HCT116 (cell line): Measurements from ENCODE around the gene SCGN. TPM values are rescaled to one million over a fixed set of nuclear protein-coding genes. Genes with fewer than 3 reads are reported as not detected.

Source experiments
- ATAC-seq: fragments of 200-7000 bp; cut with Tn5 transposase; 2 replicates; pipeline ENCODE4 v1.9.1; 2020; ENCODE audit warnings: mild to moderate bottlenecking, moderate library complexity
- BruUV-seq: library from RNA; stranded (reverse); fragments of 400-500 nt; replicated peaks from 2 replicates; lab custom pipeline; 2021; lab: Mats Ljungman, UMichigan
- CTCF ChIA-PET: fragments of 300-600 bp; sonication (Branson Sonifier 250); formaldehyde crosslinking; loops from one replicate; lab custom pipeline; 2021; ENCODE audit warnings: antibody characterized with exemption; lab: Charles Lee
- POLR2A ChIA-PET: fragments of 300-600, 350-600 bp; sonication (Branson Sonifier 250); formaldehyde crosslinking; loops from one replicate; lab custom pipeline; 2021; ENCODE audit warnings: antibody characterized with exemption; lab: Charles Lee
- RAD21 ChIA-PET, 2 experiments: fragments of 300-600 bp; sonication (Branson Sonifier 250); formaldehyde crosslinking; loops; one replicate each; lab custom pipeline; 2023; ENCODE audit warnings: low total read pairs in 2 of 2; ENCODE audit not compliant: uncharacterized antibody in 2 of 2, unreplicated experiment in 2 of 2, low non-redundant PET in 1 of 2; lab: Charles Lee
- DNase-seq: peaks from one replicate; pipeline ENCODE4 v3.0.0-alpha.2; 2010; ENCODE audit warnings: low read depth, low spot score
- H2AFZ ChIP-seq: fragments of 200-600 bp; shearing (Covaris generic), sonication (generic); 2 replicates; pipeline ENCODE4 v1.6.1; 2017; ENCODE audit warnings: low read depth, mixed run types, mixed read lengths, antibody characterized with exemption, low read length; ENCODE audit not compliant: poor library complexity, severe bottlenecking
- H3K27ac ChIP-seq: 2 replicates; pipeline ENCODE4 v1.5.1; 2012; ENCODE audit warnings: low read depth, low read length
- H3K27me3 ChIP-seq: fragments of 200-600 bp; sonication (generic); 2 replicates; pipeline ENCODE4 v1.6.1; 2016; ENCODE audit warnings: mixed run types, low read length, mixed read lengths; ENCODE audit not compliant: insufficient read depth
- H3K36me3 ChIP-seq, 2 experiments: fragments of 200-500 bp in 1 of 2; fragments of 200-600 bp in 1 of 2; sonication (Bioruptor generic) in 1 of 2; sonication (generic) in 1 of 2; 2 replicates each; pipeline versions ENCODE4 v1.5.1 to v1.6.1; 2014 to 2016; ENCODE audit warnings: low read length in 2 of 2, inconsistent platforms in 1 of 2, mixed read lengths in 1 of 2, mixed run types in 1 of 2; ENCODE audit not compliant: insufficient read depth in 2 of 2, control insufficient read depth in 1 of 2
- H3K4me1 ChIP-seq, 2 experiments: fragments of 200-600 bp in 1 of 2; sonication (generic) in 1 of 2; 2 replicates each; pipeline versions ENCODE4 v1.5.1 to v1.6.1; 2012 to 2017; ENCODE audit warnings: low read length in 2 of 2, inconsistent platforms in 1 of 2, mild to moderate bottlenecking in 1 of 2, mixed read lengths in 1 of 2, mixed run types in 1 of 2, moderate library complexity in 1 of 2; ENCODE audit not compliant: insufficient read depth in 2 of 2, control insufficient read depth in 1 of 2
- H3K4me2 ChIP-seq: fragments of 200-600 bp; sonication (generic); 2 replicates; pipeline ENCODE4 v1.6.1; 2017; ENCODE audit warnings: mixed run types, low read length, mixed read lengths
- H3K4me3 ChIP-seq, 2 experiments: fragments of 200-600 bp in 1 of 2; sonication (generic) in 1 of 2; replicated peaks in 1 of 2; 2 replicates each; pipeline ENCODE4 v1.5.1; 2011 to 2016; ENCODE audit warnings: low read length in 2 of 2, control low read depth in 1 of 2, low read depth in 1 of 2, mild to moderate bottlenecking in 1 of 2, mixed read lengths in 1 of 2, mixed run types in 1 of 2
- H3K79me2 ChIP-seq: fragments of 200-600 bp; sonication (generic); 2 replicates; pipeline ENCODE4 v1.6.1; 2017; ENCODE audit warnings: mild to moderate bottlenecking, mixed run types, low read length, moderate library complexity, mixed read lengths; ENCODE audit not compliant: insufficient read depth
- H3K9ac ChIP-seq: fragments of 200-600 bp; sonication (generic); 2 replicates; pipeline ENCODE4 v1.6.1; 2016; ENCODE audit warnings: low read length, mixed read lengths
- H3K9me2 ChIP-seq: fragments of 200-600 bp; sonication (generic), shearing (Covaris generic); 2 replicates; pipeline ENCODE4 v1.6.1; 2017; ENCODE audit warnings: mixed run types, mild to moderate bottlenecking, moderate library complexity; ENCODE audit not compliant: insufficient read depth
- H3K9me3 ChIP-seq, 2 experiments: fragments of 200-500 bp in 1 of 2; fragments of 200-600 bp in 1 of 2; sonication (Bioruptor generic) in 1 of 2; sonication (generic) in 1 of 2; 2 replicates each; pipeline ENCODE4 v1.6.1; 2014 to 2017; ENCODE audit warnings: low read length in 2 of 2, mixed read lengths in 2 of 2, inconsistent platforms in 1 of 2, low read depth in 1 of 2, mild to moderate bottlenecking in 1 of 2, mixed run types in 1 of 2, moderate library complexity in 1 of 2; ENCODE audit not compliant: control insufficient read depth in 1 of 2, insufficient read depth in 1 of 2
- H4K20me1 ChIP-seq: fragments of 200-600 bp; sonication (generic), shearing (Covaris generic); 2 replicates; pipeline ENCODE4 v1.6.1; 2017; ENCODE audit warnings: mixed run types, mild to moderate bottlenecking, moderate library complexity; ENCODE audit not compliant: insufficient read depth
- CEBPB ChIP-seq: IDR thresholded peaks from 2 replicates; pipeline ENCODE4 v1.6.1; 2012; ENCODE audit warnings: low read depth
- CTCF ChIP-seq, 3 experiments: fragments of 200-600 bp in 1 of 3; sonication (generic) in 1 of 3; IDR thresholded peaks in 2 of 3; conservative IDR thresholded peaks in 1 of 3; 2 replicates each; pipeline ENCODE4 v1.5.1; 2012 to 2017; ENCODE audit warnings: low read depth in 2 of 3, low read length in 2 of 3, antibody characterized with exemption in 1 of 3, borderline replicate concordance in 1 of 3, control low read depth in 1 of 3, mild to moderate bottlenecking in 1 of 3, mixed read lengths in 1 of 3, mixed run types in 1 of 3, moderate library complexity in 1 of 3; ENCODE audit not compliant: insufficient read depth in 1 of 3
- EGR1 ChIP-seq: IDR thresholded peaks from 2 replicates; pipeline ENCODE4 v1.6.1; 2012; ENCODE audit warnings: low read depth
- EZH2 ChIP-seq: fragments of 200-600 bp; sonication (generic); IDR thresholded peaks from 2 replicates; pipeline ENCODE4 v1.6.1; 2017; ENCODE audit warnings: antibody characterized with exemption, mixed run types
- EZH2phosphoT487 ChIP-seq: fragments of 200-600 bp; IDR thresholded peaks from 2 replicates; pipeline ENCODE4 v1.6.1; 2018; ENCODE audit warnings: antibody characterized with exemption, borderline replicate concordance
- FOSL1 ChIP-seq: IDR thresholded peaks from 2 replicates; pipeline ENCODE4 v1.6.1; 2012; ENCODE audit warnings: low read depth
- JUND ChIP-seq: IDR thresholded peaks from 2 replicates; pipeline ENCODE4 v1.6.1; 2012
- MAX ChIP-seq: IDR thresholded peaks from 2 replicates; pipeline ENCODE4 v1.6.1; 2012
- POLR2AphosphoS5 ChIP-seq: IDR thresholded peaks from 2 replicates; pipeline ENCODE4 v1.6.1; 2011; ENCODE audit warnings: mild to moderate bottlenecking, low read depth, low read length, moderate library complexity
- RAD21 ChIP-seq: IDR thresholded peaks from 2 replicates; pipeline ENCODE4 v1.6.1; 2012; ENCODE audit warnings: low read depth, mild to moderate bottlenecking
- REST ChIP-seq: IDR thresholded peaks from 2 replicates; pipeline ENCODE4 v1.6.1; 2012; ENCODE audit warnings: low read depth
- SIN3A ChIP-seq: IDR thresholded peaks from 2 replicates; pipeline ENCODE4 v1.6.1; 2012; ENCODE audit warnings: low read depth
- SP1 ChIP-seq: IDR thresholded peaks from 2 replicates; pipeline ENCODE4 v1.6.1; 2012; ENCODE audit warnings: low read depth
- TCF7L2 ChIP-seq: IDR thresholded peaks from 2 replicates; pipeline ENCODE4 v1.7.0; 2011; ENCODE audit warnings: borderline replicate concordance, inconsistent platforms; ENCODE audit not compliant: insufficient read depth, insufficient read length; ENCODE audit errors: extremely low read depth
- ZNF274 ChIP-seq: fragments of 200-500 bp; sonication (Bioruptor generic); IDR thresholded peaks from 2 replicates; pipeline ENCODE4 v1.6.1; 2014; ENCODE audit warnings: mild to moderate bottlenecking, low read depth, low read length, inconsistent platforms
- intact Hi-C: fragments of 100-400 bp; cut with micrococcal nuclease; formaldehyde crosslinking; loops from 2 replicates; pipeline ENCODE4 v1.10.0; 2022
- total RNA-seq: library from RNA; stranded (reverse); gene quantifications from one replicate; pipeline ENCODE4 v1.2.1, GENCODE V29; 2021; ENCODE audit not compliant: unreplicated experiment

The SCGN gene
- total RNA-seq, 1 experiment from 2014 or later: not detected

GRCh38 chr6:25640891-25641290 is 11.1 kb upstream of the SCGN start:
- TF ChIP-seq EGR1 (no peak), MAX (no peak), ZNF274 (no peak), SP1 (no peak), TCF7L2 (no peak), FOSL1 (no peak)
- TF ChIP-seq, all 23 proteins: peak for 0
- no peaks in the 10 kb centered on the region for H4K20me1 ChIP-seq
- BruUV-seq: no TSS peak
- no peaks in the 10 kb centered on the region for H3K9me2 ChIP-seq
- ChIA-PET CTCF (no interaction called here), POLR2A (no interaction called here), RAD21 (no interaction called here)
- H2AFZ ChIP-seq: no peak overlapping the region
- no peak overlapping the region for H3K9ac ChIP-seq
- ATAC-seq: no peak
- intact Hi-C loops: no loop called here
- H3K4me1 ChIP-seq: no peaks in the 10 kb centered on the region
- DNase-seq: no peak
- no peaks in the 10 kb centered on the region for H3K9me3 ChIP-seq
- H3K79me2 ChIP-seq: no peaks in the 10 kb centered on the region
- no peaks in the 10 kb centered on the region for H3K36me3 ChIP-seq
- H3K4me2 ChIP-seq: no peak overlapping the region
- H3K27ac ChIP-seq: no peak overlapping the region
- no peak overlapping the region for H3K4me3 ChIP-seq
- H3K27me3 ChIP-seq: peaks cover 41% of the 10 kb centered on the region; the same call in 1 of the 2 replicates

- Histone ChIP-seq H3K79me2 (no peaks in the 10 kb centered on the region), H3K27ac (no peak overlapping the region), H3K4me3 (no peak overlapping the region), H3K36me3 (no peaks in the 10 kb centered on the region), H3K9ac (no peak overlapping the region), H2AFZ (no peak overlapping the region), H3K4me2 (no peak overlapping the region), H3K4me1 (no peaks in the 10 kb centered on the region), H3K27me3 (peaks cover 42% of the 10 kb centered on the region; the same call in 1 of the 2 replicates), H3K9me3 (no peaks in the 10 kb centered on the region), H3K9me2 (no peaks in the 10 kb centered on the region), H4K20me1 (no peaks in the 10 kb centered on the region)
- ATAC-seq: no peak
- BruUV-seq: no TSS peak
- DNase-seq: no peak
- ChIA-PET RAD21 (no interaction called here), CTCF (no interaction called here), POLR2A (no interaction called here)
- intact Hi-C loops: no loop called here
- TF ChIP-seq ZNF274 (no peak), SIN3A (no peak), SP1 (no peak), CTCF (IDR thresholded peaks at IDR 0.05 in 2 of 3, conservative IDR thresholded peaks at IDR 0.05 in 1 of 3; ENCODE audit: borderline replicate concordance in 1 of 3, insufficient read depth in 1 of 3, low read depth in 2 of 3, low read length in 2 of 3) (no peak), TCF7L2 (no peak), EZH2 (no peak), FOSL1 (no peak), POLR2AphosphoS5 (no peak), EZH2phosphoT487 (no peak), RAD21 (no peak), CEBPB (no peak), MAX (no peak), JUND (no peak), REST (no peak)
Measured at GRCh38 chr6:25641377-25641776, 10.6 kb upstream of the SCGN start.
